ENCODE measurements around the gene TIAM1.

DNA sequence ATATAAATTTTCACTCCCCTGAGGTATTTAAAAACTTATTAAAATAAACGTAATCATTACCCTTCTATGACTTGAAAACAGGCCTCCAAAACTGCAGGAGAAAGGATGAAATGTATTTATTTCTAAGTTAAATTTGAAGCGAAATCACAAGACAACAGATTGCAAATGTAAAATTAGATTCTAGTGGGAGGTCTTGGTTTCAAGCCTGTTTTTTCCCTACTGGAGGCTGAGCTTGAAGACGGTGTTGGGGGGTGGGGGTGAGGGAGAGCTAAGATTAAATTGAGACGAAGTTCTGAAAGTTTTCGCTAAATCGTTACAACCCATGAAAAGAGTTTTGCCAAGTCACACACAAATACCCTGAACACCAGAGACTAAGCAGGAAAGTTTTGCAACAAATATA, 68.2 kb downstream of the TIAM1 start:
- TF ChIP-seq, protein P1, sequence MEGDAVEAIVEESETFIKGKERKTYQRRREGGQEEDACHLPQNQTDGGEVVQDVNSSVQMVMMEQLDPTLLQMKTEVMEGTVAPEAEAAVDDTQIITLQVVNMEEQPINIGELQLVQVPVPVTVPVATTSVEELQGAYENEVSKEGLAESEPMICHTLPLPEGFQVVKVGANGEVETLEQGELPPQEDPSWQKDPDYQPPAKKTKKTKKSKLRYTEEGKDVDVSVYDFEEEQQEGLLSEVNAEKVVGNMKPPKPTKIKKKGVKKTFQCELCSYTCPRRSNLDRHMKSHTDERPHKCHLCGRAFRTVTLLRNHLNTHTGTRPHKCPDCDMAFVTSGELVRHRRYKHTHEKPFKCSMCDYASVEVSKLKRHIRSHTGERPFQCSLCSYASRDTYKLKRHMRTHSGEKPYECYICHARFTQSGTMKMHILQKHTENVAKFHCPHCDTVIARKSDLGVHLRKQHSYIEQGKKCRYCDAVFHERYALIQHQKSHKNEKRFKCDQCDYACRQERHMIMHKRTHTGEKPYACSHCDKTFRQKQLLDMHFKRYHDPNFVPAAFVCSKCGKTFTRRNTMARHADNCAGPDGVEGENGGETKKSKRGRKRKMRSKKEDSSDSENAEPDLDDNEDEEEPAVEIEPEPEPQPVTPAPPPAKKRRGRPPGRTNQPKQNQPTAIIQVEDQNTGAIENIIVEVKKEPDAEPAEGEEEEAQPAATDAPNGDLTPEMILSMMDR (IDR thresholded peaks at IDR 0.05) = no peak
- no peak for TF ChIP-seq POLR2A (IDR thresholded peaks at IDR 0.05)
